Activated CD4-positive, alpha-beta T cell treated with anti-CD3 and anti-CD28 coated beads, Interleukin-2, amount 50 U/mL, for 4 hours (primary cell): Measurements from ENCODE around the gene ACSL6.
"Not testable (repeated sequence)": the region's sequence is repeated elsewhere in the genome, so short reads cannot be mapped to it uniquely, and the experiment has no call there.

Source experiments
- DNase-seq, 2 experiments: peaks; one replicate each; pipeline ENCODE4 v3.0.0-alpha.2; 2020

Gene ACSL6

DNA sequence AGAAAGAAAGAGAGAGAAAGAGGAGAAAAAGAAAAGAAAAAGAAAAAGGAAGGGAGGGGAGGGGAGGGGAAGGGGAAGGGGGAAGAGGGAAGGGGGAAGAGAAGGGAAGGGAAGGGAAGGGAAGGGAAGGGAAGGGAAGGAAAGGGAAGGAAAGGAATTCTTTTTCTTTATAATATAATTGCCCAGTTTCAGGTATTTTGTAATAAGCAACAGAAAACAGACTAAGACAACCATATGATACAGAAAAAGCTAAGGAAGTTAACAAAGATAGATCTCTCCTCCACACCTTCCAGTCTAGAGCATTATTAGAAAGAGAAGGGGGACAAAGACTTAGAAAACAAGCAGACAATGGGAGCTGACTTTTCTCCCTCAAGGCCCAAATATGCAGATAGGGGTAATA, 97.0 kb downstream of the ACSL6 start:
- DNase-seq, result no peak

DNA sequence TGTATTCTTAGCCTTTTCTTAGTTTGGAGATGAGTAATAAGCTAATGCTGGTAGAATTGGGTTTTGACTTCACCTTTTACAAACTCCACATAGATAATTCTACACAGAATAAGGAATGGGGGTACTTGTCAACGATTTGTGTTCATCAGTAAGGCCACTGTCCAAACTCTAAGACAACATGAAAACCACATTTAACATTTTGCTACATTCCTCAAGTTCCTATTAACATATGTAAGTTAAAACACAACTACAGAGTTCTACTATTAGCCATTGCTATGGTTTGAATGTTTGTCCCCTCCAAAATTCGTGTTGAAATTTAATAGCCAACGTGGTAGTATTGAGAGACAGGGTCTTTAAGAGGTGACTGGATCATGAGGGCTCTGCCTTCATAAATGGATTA, 97.9 kb downstream of the ACSL6 start:
- no peak for DNase-seq

DNA sequence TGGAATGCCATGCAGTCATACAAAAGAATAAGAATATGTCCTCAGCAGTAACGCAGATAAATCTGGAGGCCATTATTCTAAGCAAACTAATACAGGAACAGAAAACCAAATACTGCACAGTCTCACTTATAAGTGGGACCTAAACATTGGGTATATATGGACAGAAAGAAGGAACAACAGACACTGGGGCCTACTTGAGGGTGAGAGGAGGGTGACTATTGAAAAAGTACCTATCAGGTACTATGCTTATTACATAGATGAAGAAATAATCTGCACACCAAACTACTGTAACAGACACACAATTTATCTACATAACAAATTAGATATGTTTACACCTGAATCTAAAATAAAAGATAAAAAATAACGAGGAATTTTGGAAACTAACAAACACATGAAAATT, 104.8 kb downstream of the ACSL6 start:
- DNase-seq, result no peak

DNA sequence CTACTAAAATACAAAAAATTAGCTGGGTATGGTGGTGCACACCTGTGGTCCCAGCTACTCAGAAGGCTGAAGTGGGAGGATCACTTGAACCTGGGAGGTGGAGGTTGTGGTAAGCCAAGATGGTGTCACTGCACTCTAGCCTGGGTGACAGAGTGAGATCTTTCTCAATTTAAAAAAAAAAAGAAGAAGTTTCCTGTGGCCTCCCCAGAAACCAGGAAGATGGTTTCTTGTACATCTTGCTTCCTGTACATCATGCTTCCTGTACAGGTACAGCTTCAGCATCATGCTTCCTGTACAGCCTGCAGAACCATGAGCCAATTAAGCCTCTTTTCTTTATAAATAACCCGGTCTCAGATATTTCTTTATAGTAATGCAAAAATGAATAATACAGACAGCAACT, 109.2 kb downstream of the ACSL6 start:
- DNase-seq, result not testable (repeated sequence)
